LoVo (cell line): ENCODE data around the gene CACNA1F.

Experiments used
- DNase-seq: peaks from one replicate; pipeline ENCODE4 v3.0.0-alpha.2; 2016; ENCODE audit warnings: low spot score

CACNA1F gene

DNA sequence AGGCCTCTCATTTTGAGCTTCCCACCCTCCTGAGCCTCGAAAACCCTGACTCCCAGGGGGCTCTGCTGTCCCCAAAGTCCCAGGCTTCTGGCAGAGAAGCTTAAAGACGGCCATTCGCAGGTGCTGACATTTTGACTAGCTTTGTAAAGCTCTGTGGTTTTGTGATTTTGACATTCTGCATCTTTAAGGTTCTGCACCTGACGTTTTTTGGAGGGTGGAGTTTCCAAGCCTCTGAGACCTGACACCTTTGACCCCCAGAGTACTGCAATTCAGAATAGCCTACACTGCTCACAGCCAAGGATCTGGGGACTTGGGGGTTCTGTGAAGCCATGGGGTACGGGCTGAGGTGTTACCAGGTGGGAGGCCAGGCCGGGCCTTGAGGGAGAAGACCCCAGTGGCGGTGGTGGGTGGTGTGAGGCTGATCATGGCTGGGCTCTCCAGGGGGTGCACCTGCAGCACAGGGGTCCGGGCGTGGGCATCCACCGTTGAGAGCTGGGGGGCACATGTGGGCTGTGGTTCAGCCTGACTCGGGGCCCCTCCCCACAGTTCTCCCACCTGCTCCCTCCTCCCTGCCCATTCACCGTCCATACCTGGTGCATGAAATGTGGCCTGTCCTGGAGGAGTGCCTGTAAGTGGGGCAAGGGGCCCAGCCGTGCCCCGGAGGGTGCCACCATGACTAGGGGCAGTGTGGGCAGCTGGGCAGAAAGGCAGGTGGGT, 24.1 kb upstream of the CACNA1F start:
- no peak for DNase-seq

DNA sequence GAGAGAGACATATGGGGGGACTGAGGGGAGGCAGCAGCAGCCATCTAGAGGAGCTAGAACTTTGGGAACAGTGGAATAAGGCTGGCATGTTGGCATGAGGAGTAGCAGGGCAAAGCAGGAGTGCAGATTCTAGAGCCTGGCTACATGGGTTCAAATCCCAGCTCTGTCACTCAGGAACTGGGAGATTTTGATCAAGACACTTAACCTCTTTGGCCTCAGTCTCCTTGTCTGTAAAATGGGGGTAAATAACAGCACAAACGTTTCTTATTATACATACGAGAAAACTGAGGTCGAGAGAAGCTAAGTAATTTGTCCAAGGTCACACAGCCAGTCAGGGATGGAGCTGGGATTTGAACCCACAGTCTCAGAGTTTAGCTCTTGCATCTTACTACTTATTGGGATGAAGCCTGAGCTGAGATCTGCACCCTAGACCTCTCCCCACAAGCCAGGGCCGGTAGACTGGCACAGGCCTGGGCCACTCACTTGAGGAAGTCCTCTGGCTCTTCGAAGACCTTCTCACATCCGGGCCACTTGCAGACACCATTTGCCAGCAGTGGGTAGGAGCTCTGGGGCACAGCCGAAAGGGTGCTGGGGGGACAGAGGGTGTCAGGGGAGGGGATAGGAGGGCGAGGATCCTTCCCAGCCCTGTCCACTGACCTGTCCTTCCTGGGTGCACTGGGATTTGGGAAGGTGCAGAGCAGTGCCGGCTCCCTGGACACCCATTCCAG, 23.3 kb upstream of the CACNA1F start:
- no peak for DNase-seq

DNA sequence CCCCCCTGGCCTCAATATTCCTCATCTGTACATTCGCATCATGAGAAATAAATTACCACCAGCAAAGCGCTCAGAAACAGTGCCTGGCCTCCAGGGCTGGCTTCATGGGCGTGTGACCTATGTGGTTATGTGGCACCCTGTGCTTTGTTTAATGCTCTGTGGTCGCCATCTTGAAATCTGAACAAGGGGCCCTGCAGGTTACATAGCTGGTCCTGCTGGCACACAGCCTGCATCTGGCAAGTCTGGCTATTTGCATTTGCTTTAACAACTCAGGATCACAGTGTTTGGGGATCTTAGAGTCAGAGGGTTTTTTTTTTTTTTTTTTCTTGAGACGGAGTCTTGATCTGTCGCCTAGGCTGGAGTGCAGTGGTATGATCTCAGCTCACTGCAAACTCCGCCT, 21.5 kb upstream of the CACNA1F start:
- no peak for DNase-seq

DNA sequence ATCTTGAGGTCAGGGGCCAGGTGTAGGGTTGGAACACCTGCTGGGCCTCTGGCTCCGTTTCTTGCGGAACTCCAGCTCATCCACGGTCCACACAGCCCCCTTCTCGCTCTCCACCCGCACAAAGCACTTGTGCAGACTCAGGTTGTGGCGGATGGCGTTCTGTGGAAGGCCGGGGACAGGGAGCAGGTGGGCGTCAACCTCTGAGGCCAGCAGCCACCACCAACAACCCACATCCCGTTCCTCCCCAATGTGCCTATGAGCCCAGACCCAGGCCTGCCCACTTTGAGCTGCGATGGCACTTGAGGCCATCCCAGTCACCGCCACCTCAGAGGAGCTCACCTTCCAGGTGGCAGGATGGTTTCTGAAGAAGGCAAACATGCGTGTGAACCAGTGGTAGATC, 18.2 kb upstream of the CACNA1F start:
- DNase-seq = no peak

DNA sequence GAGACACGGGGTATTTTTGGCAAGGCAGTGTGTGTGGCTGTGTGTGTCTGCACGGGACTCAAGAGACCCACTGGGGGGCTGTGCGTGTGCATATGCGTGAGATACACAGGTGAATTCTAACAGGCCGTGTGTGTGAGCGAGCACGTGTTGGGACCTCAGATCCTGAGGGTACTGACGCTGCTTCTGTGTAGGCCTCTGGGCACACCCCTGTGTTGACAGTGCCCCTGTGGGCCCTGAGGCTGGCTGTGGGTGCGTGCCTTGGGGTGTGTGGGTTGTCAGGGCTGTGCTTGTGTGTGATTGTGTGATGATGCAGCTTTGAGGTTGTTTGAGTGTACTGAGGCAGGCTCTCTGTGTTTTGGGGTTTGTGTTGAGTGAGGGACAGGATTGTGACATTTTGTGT, 17.4 kb upstream of the CACNA1F start:
- no peak for DNase-seq

DNA sequence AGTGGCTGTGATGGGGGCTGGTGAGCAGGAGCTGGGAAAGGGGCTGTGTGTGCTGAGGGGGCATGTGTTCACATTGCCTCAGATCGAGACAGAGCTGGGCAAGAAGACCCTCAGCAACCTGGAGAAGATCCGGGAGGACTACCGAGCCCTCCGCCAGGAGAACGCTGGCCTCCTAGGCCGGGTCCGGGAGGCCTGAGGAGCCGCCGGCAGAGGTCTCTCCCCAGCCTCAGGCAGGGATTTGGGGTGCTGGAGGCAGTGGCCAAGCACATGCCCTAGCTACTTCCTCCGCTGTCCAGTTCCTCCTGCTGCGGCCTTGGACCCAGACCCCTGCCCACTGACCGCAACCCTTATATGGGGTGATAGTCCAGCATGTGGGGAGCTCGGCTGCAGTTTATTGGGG, 16.9 kb upstream of the CACNA1F start:
- no peak for DNase-seq

DNA sequence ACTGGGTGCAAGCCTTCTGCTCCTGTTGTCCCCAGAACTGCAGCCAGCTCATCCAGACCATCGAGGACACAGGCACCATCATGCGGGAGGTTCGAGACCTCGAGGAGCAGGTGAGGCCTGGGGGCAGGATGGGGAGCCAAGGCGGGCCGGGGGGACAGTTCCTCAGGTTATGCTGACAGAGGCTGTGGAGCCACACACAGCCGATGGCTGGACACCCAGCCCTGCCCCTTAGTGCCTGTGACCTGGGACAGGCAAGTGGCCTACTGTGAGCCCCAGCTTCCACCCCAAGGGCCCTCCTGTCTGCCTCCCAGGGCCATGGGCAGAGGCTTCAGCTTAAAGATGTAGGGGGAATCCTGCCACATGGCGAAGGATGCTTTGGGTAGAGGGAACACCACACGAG, 16.5 kb upstream of the CACNA1F start:
- DNase-seq = no peak

DNA sequence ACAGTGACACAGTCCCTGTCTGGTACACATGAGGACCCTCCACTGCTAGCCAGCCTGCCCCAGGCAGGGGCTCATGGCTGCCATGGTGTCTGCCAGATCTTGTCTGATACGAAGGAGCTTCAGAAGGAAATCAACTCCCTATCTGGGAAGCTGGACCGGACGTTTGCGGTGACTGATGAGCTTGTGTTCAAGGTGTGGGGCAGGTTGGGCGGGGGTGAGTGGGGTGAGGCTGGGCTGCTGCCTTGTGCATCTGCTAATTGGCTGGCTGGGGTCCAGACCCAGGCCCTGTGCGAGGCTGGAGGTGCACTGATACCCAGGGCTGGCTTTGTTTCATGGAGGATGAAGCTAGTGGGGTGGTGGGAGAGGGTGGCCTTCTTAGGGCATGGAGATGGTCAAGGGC, 15.9 kb upstream of the CACNA1F start:
- DNase-seq = no peak

DNA sequence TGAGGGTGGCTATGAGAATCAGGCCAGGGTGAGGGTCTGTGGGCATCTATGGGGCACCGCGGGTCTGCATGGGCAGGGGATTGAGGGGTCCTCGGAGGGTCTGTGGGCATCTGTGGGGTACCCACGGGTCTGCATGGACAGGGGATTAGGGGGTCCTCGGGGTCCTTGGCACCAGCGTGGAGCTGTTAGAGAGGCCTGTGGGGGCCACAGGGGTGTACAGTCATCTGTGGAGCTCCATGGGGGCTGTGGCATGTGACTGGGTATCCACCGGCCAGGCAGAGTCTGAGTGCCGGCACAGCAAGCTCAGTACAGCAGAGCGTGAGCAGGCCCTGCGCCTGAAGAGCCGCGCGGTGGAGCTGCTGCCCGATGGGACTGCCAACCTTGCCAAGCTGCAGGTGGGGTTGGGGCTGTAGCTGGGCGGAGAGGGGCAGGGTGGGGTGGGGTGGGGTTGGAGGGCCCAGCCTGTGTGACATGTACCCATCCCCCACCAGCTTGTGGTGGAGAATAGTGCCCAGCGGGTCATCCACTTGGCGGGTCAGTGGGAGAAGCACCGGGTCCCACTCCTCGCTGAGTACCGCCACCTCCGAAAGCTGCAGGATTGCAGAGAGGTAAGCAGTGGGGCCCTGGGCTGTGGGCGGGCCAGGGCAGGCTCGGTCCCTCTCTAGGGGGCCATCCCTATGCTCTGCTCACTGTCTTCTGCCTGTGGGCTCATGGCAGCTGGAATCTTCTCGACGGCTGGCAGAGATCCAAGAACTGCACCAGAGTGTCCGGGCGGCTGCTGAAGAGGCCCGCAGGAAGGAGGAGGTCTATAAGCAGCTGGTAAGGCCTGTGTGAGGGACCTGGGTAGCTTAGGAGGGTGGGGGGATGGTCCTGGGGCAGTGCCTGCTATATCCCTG, 15.0 kb upstream of the CACNA1F start:
- no peak for DNase-seq

DNA sequence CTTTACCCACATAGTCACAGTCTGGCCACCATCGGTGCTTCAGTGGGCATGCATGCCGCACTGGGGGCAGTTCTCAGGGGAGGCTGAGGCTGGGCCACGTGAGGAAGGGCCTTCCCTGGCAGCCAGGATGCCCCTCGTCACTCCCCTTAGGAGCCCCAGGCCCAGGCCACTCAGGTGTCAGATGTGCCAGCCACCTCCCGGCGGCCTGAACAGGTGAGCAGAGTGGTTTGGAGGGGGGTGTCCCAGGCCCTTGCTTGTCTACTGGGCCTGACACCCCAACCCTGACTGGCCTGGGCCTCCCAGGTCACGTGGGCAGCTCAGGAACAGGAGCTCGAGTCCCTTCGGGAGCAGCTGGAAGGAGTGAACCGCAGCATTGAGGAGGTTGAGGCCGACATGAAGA, 14.2 kb upstream of the CACNA1F start:
- no peak for DNase-seq

DNA sequence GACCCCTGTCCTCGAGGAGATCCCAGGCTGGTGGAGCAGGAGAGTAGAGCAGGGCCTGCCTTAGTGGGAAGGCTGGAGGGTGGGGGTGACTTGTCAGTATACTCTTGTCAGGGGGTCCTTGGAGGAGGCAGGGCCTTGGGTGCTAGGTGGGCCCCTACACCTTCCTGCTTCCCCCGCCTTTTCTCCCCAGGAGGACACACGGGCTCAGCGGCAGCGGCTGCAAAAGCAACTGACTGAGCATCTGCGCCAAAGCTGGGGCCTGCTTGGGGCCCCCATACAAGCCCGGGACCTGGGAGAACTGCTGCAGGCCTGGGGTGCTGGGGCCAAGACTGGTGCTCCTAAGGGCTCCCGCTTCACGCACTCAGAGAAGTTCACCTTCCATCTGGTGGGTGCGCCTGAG, 13.4 kb upstream of the CACNA1F start:
- no peak for DNase-seq

DNA sequence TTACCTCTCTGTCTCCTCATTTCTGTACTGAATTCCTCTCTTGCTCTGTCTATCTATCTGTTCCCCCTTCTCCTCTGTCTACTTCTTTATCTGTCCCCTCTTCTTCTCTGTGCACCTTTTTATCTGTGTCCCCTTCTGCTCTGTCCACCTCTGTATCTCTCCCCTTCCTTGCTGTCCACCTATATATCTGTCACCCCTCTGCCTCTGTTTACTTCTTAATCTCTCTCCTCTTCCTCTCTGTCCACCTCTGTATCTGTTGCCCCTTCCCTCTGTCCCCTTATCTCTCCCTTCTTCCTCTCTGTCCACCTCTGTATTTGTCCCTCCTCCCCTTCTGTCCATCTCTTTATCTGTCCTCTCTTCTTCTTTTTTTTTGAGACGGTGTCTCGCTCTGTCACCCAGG, 11.1 kb upstream of the CACNA1F start:
- no peak for DNase-seq

DNA sequence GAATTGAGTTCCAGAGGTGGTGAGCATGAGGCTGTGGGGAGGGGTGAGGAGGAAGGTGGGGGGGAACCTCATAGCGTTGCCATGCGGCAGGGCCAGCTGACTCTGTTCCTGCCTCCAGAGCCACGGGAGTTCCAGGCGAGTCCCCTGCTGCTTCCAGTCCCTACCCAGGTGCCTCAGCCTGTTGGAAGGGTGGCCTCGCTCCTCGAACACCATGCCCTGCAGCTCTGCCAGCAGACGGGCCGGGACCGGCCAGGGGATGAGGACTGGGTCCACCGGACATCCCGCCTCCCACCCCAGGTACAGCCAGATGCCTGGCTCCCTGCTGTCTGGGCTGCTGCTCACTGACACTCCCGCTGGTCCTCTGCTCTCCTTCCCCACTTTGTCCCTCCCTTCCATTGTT, 10.0 kb upstream of the CACNA1F start:
- DNase-seq = no peak

DNA sequence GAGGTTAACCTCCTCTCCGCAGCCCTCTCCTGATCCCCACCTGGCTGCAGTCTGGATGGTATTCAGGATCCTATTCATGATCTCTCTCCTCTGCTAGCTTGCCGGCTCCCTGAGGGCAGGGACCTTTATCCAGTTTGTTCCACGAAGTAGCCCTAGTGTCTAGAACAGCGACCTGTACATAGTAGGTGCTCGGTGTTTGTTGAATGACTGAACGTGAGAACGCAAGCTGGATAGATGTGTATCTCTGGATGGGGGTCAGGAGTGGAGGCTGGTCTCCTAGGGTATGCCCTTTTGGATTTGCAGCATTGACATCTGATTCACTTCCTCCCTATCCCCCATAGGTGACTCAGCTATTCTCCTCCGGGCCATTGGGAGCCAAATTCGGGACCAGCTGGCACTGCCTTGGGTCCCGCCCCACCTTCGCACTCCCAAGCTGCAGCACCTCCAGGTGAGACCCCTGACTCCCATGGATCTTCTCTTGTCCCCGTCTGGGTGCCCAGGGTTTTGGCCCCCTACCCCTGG, 9.5 kb upstream of the CACNA1F start:
- no peak for DNase-seq

DNA sequence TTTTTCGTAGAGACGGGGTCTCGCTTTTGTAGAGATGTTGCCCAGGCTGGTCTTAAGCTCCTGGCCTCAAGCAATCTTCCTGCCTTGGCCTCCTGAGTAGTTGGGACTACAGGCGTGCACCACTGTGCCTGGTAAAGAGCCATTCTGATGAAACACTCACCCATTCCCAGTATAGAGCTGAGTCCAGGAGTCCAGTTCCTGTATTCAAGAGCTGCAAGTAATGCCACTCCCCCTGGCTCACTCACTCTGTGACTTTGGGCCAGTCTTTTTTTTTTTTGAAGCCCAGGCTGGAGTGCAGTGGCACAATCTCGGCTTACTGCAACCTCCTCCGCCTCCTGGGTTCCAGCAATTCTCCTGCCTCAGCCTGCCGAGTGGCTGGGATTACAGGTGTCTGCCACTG, 5.6 kb upstream of the CACNA1F start:
- no peak for DNase-seq

DNA sequence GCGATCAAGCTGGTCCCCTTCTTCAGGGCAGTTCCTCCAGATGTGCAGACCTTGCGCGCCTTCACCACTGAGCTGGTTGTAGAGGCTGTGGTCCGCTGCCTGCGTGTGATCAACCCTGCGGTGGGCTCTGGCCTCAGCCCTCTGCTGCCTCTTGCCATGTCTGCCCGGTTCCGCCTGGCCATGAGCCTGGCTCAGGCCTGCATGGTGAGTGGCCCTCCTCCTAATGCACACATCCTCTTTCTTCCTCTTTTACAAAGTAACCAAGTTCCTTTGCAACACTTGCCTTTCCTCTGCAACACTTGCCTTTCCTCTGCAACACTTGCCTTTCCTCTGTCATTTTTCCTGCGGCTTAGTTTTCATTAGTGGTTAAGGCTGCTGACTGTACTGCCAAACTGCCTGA, 3.9 kb upstream of the CACNA1F start:
- DNase-seq = no peak

DNA sequence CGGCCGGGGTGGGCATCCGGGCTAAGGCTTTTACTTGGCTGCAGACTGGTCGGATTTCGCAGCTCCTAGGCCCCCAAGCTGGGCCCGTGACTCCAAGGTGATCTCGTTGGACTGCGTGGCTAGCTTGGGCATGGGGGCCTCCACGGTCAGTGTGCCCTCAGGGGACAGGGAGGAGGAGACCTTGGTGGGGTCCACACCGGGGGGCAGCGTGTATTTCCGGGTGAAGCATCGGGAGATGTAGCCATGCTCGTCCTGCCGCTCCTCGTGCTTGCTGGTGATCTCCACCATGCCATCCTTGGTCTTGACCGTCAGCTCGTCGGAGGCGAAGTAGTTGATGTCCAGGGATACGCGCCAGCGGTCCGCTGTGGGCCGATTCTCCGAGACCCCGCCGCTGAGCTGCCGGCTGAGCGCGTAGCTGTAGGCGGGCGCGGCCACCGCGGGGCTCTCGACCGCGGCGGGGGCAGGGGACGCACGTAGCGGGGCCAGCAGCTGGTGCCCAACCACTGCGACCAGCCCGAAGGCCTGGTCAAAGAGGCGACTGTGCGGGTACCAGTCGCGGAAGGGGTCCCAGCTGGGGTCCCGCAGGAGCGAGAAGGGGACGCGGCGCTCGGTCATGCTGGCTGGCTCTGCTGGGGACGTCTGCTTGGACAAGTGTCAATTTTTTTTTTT, 881 bp upstream of the CACNA1F start:
- no peak for DNase-seq

DNA sequence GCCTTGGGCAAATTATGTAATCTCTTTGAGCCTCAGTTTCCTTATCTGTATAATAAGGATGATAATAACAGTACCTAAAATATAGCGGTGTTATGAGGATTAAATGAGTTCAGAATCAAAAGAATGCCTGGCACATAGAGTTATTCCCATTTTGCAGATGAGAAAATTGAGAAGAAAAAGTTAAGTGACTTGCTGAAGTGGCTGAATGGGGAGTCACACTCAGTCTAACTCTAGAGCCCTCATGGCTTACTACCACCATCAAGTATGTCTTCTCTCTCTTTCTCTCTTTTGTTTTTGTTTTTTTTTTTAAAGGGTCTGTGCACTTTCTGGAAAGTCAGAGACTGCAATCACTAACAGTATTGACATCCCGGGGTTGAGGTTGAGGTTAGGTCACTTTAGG, 615 bp downstream of the CACNA1F start:
- no peak for DNase-seq

DNA sequence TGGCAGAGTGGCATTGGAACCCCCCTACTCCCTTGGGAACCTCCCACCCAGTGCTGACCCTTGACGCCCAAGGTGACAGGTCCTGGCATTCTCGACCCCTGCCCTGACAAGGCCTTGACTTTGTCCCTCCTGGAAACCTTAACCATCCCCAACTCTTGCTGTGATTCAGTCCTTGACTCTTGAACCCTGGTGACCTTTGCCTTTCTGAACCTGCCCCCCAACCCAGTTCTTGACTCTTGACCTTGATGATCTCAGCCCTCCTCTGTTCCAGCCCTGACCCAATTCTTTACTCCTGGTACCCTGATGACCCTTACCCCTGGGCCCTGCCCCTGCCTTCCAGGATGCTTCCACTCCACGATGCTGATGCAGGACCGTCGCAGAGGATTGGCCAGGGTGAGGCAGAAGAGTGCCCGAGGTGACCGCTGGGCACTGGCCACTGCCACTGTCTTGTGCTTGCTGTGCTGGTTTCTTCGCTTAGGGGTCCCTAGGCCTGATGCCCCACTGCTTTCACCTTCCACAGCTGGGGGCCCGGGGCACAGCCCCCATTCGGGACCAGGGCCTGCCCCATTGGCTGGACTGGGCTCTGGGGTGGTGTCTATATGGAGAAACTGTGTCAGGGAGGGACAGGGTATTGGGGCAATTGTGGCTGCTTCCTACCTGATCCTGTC, 1.7 kb downstream of the CACNA1F start:
- DNase-seq = no peak

DNA sequence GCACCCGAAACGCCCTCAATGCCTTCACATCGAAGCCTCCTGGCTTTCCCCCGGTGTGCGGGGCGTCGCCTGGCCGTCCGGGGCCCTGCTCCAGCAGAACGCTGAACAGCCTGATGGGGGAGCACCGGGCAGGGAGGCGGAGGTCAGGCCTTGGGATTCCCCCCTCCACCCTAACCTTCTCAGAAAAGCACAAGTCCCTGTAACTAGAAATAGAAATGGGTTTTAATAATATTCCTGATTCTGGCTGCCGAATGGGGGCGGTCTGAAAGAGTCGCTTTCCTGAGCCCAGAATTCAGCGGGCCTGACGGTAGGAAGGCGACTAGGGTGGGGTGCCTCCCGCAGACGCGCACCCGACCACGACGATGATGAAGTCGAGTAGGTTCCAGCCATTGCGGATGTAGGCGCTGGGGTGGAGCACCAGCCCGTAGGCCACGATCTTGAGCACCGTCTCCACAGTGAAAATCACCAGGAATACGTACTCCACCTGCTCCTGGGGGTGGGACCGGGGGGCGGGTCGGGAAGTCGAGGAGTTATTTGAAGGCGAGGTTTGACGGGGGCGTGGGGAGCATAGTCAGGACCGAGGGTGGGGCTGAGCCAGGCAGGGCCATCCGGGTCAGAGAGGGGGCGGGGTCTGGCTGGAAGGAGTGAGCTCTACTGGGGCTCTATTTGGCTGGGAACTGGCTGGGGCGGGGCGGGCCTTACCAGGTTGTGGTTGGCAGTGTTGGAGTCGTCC, 2.5 kb downstream of the CACNA1F start:
- peak; percentile 58 for DNase-seq

DNA sequence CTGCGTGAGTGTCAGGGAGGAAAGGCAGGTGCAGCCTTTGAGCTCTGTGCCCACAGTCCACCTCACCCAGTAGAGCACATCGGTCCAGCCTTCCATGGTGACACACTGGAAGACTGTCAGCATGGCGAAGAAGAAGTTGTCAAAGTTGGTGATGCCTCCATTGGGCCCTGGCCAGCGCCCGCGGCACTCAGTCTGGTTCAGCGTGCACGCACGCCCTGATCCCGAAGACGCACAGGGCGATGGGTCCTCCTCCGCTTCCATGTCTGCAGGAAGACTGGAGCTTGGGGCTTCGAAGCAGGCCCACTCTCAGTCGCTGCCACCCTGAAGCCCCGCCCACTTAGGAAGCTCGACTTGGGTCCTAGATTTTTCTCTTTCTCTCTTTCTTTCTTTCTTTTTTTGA, 5.0 kb downstream of the CACNA1F start:
- no peak for DNase-seq
